Limb (tissue), 2 donors: ENCODE measurements around the gene LRRFIP2.

Experiments
- DNase-seq, 2 donors: peaks; one replicate each; pipeline ENCODE4 v3.0.0-alpha.2; 2016; ENCODE audit errors: extremely low spot score in 2 of 2

The LRRFIP2 gene

GRCh38 chr3:37117548-37117947 is 56.8 kb downstream of the LRRFIP2 start:
- DNase-seq: no peak

- DNase-seq: no peak
Observed at GRCh38 chr3:37116998-37117397, 57.4 kb downstream of the LRRFIP2 start.

GRCh38 chr3:37115446-37115845 is 58.9 kb downstream of the LRRFIP2 start:
- DNase-seq: no peak

- no peak for DNase-seq
Observed at GRCh38 chr3:37114251-37115145, 59.9 kb downstream of the LRRFIP2 start.

GRCh38 chr3:37112987-37113386 is 61.4 kb downstream of the LRRFIP2 start:
- DNase-seq: no peak

GRCh38 chr3:37111199-37111598 is 63.2 kb downstream of the LRRFIP2 start:
- no peak for DNase-seq

- DNase-seq: no peak
Observed at GRCh38 chr3:37107846-37108245, 66.5 kb downstream of the LRRFIP2 start.

GRCh38 chr3:37103103-37103808 is 71.1 kb downstream of the LRRFIP2 start:
- no peak for DNase-seq

GRCh38 chr3:37100411-37100810 is 74.0 kb downstream of the LRRFIP2 start:
- no peak for DNase-seq

- DNase-seq: no peak
Observed at GRCh38 chr3:37099469-37099868, 74.9 kb downstream of the LRRFIP2 start.

- DNase-seq: no peak
Observed at GRCh38 chr3:37098884-37099283, 75.5 kb downstream of the LRRFIP2 start.

- no peak for DNase-seq
Observed at GRCh38 chr3:37097776-37098175, 76.6 kb downstream of the LRRFIP2 start.

- no peak for DNase-seq
Observed at GRCh38 chr3:37096975-37097374, 77.4 kb downstream of the LRRFIP2 start.

- peak in 1 of 2 donors; percentile 23 for DNase-seq
Observed at GRCh38 chr3:37096288-37096687, 78.1 kb downstream of the LRRFIP2 start.

- DNase-seq: no peak
Observed at GRCh38 chr3:37094636-37095035, 79.7 kb downstream of the LRRFIP2 start.

- no peak for DNase-seq
Observed at GRCh38 chr3:37093481-37093880, 80.9 kb downstream of the LRRFIP2 start.

GRCh38 chr3:37092484-37092883 is 81.9 kb downstream of the LRRFIP2 start:
- no peak for DNase-seq

GRCh38 chr3:37087870-37088269 is 86.5 kb downstream of the LRRFIP2 start:
- no peak for DNase-seq

GRCh38 chr3:37086918-37087317 is 87.5 kb downstream of the LRRFIP2 start:
- DNase-seq: no peak

GRCh38 chr3:37082317-37082716 is 92.1 kb downstream of the LRRFIP2 start:
- no peak for DNase-seq

GRCh38 chr3:37075955-37076354 is 98.4 kb downstream of the LRRFIP2 start:
- no peak for DNase-seq

GRCh38 chr3:37074178-37074577 is 100.2 kb downstream of the LRRFIP2 start:
- no peak for DNase-seq

GRCh38 chr3:37072892-37073291 is 101.5 kb downstream of the LRRFIP2 start:
- DNase-seq: peak; percentile 43 to 75
